Nephron progenitor cell (in vitro differentiated cells): ENCODE measurements around the gene MAPK6.
A peak's percentile ranks its signal among the peaks of the same experiment; 100 is the strongest.
"Not testable (repeated sequence)": the region's sequence is repeated elsewhere in the genome, so short reads cannot be mapped to it uniquely, and the experiment has no call there.

ENCODE experiments used
- DNase-seq: peaks from one replicate; pipeline ENCODE4 v3.0.0; 2021
- H3K27ac Mint-ChIP-seq: 2 replicates; pipeline ENCODE4 v1.8.0; 2021; ENCODE audit warnings: mild to moderate bottlenecking, moderate library complexity, mixed read lengths
- H3K27me3 Mint-ChIP-seq: 2 replicates; pipeline ENCODE4 v1.8.0; 2021; ENCODE audit warnings: mild to moderate bottlenecking, low read depth, mixed read lengths; ENCODE audit not compliant: poor library complexity
- H3K36me3 Mint-ChIP-seq: 2 replicates; pipeline ENCODE4 v1.8.0; 2021; ENCODE audit warnings: low read depth, mixed read lengths
- H3K4me1 Mint-ChIP-seq: 2 replicates; pipeline ENCODE4 v1.8.0; 2021; ENCODE audit warnings: mixed read lengths
- H3K4me3 Mint-ChIP-seq: 2 replicates; pipeline ENCODE4 v1.8.0; 2021; ENCODE audit warnings: mild to moderate bottlenecking, moderate library complexity, mixed read lengths
- H3K9me3 Mint-ChIP-seq: 2 replicates; pipeline ENCODE4 v1.8.0; 2021; ENCODE audit warnings: mild to moderate bottlenecking, moderate library complexity, mixed read lengths
- TF ChIP-seq, protein P1 (sequence below): fragments of 200-600 bp; sonication (generic); IDR thresholded peaks from 2 replicates; pipeline ENCODE4 v1.5.0; 2021; ENCODE audit warnings: antibody characterized with exemption

MAPK6 gene

GRCh38 chr15:52030010-52030409 lies 11.0 kb downstream of the MAPK6 start:
- H3K27ac Mint-ChIP-seq: no peak overlapping the region
- peaks cover 83% of the 10 kb centered on the region for H3K36me3 Mint-ChIP-seq
- H3K9me3 Mint-ChIP-seq: peaks cover 45% of the 10 kb centered on the region

DNA sequence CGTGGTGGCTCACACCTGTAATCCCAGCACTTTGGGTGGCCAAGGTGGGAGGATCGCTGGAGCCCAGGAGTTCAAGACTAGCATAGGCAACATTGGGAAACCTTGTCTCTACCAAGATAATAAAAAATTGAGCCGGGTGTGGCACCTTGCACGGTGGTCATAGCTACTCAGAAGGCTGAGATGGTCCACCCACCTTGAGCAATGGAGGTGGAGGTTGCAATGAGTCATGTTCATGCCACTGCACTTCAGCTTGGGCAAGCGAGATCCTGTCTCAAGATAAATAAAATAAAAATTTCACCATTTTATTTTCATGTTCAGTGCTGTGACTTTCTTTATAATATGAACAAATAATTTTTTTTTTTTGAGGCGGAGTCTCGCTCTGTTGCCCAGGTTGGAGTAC lies 12.5 kb downstream of the MAPK6 start:
- Mint-ChIP-seq H3K36me3 (peaks cover 75% of the 10 kb centered on the region), H3K27me3 (peaks cover 2% of the 10 kb centered on the region), H3K27ac (no peak overlapping the region), H3K9me3 (peaks cover 41% of the 10 kb centered on the region), H3K4me3 (no peak overlapping the region), H3K4me1 (peaks cover 3% of the 10 kb centered on the region)
- DNase-seq: no peak
- TF ChIP-seq, protein P1, sequence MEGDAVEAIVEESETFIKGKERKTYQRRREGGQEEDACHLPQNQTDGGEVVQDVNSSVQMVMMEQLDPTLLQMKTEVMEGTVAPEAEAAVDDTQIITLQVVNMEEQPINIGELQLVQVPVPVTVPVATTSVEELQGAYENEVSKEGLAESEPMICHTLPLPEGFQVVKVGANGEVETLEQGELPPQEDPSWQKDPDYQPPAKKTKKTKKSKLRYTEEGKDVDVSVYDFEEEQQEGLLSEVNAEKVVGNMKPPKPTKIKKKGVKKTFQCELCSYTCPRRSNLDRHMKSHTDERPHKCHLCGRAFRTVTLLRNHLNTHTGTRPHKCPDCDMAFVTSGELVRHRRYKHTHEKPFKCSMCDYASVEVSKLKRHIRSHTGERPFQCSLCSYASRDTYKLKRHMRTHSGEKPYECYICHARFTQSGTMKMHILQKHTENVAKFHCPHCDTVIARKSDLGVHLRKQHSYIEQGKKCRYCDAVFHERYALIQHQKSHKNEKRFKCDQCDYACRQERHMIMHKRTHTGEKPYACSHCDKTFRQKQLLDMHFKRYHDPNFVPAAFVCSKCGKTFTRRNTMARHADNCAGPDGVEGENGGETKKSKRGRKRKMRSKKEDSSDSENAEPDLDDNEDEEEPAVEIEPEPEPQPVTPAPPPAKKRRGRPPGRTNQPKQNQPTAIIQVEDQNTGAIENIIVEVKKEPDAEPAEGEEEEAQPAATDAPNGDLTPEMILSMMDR: no peak

More at GRCh38 chr15:52030010-52030409, 11.0 kb downstream of the MAPK6 start:
- Mint-ChIP-seq H3K4me1 (no peaks in the 10 kb centered on the region), H3K4me3 (no peak overlapping the region), H3K27me3 (peaks cover 2% of the 10 kb centered on the region)
- no peak for DNase-seq
- TF ChIP-seq, protein P1: no peak

- H3K4me1 Mint-ChIP-seq: peaks cover 62% of the 10 kb centered on the region
- H3K27me3 Mint-ChIP-seq: no peaks in the 10 kb centered on the region
- H3K27ac Mint-ChIP-seq: peak overlapping the region; percentile 96
- DNase-seq: no peak
- peaks cover 22% of the 10 kb centered on the region for H3K9me3 Mint-ChIP-seq
- H3K36me3 Mint-ChIP-seq: peaks cover 38% of the 10 kb centered on the region
- H3K4me3 Mint-ChIP-seq: no peak overlapping the region
- TF ChIP-seq, protein P1: no peak
Observed at GRCh38 chr15:52037889-52038505, 19.0 kb downstream of the MAPK6 start.

DNA sequence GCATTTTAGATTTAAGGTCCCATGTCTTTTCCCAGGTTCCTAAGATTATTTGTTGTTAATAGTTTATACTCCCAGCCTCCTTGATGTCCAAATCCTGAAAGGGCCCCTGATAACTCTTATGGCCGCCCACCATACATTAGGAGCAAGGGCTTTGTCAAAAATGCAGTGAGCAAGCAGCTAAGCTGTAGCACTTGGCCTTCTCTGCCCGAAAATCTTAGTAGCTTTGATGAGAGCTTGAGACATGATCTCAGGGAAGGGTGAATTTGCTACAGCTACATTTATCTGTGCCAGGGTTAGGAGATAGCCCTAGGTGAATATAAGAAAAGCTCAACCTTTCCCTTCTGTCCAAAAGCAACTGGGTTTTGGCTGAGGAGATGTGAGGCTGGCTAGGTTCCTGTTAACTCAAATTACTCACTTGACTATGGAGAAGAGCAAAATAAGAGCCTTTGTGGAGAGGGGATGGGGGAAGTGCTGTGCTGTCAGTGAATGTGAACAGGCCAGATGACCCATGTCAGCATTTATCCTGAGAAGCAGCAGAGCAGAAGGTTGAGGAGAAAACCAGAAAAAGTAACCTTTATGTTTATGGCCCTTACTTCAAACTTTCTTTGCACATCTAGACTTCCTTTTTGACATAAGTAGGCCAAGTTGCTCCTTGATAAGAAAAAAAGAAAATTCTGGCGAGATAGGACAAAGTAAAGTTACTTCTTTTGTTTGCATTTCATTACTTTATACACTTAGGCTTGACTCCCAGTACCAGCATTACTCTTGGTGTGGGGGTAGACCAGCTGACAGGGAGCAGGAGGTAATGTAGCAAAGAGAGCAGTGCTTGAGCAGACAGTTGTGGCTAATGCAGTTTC lies 21.1 kb downstream of the MAPK6 start:
- Mint-ChIP-seq H3K9me3 (peaks cover under 1% of the 10 kb centered on the region), H3K27me3 (no peaks in the 10 kb centered on the region), H3K4me3 (peak overlapping the region; percentile 52), H3K36me3 (peaks cover 19% of the 10 kb centered on the region), H3K4me1 (peaks cover 63% of the 10 kb centered on the region), H3K27ac (peak overlapping the region; percentile 79)
- DNase-seq: peak; percentile 18
- TF ChIP-seq, protein P1: no peak

GRCh38 chr15:52042051-52042851 lies 23.2 kb downstream of the MAPK6 start:
- TF ChIP-seq, protein P1: no peak
- Mint-ChIP-seq H3K9me3 (no peaks in the 10 kb centered on the region), H3K36me3 (peaks cover 36% of the 10 kb centered on the region), H3K27ac (peak overlapping the region; percentile 11), H3K27me3 (no peaks in the 10 kb centered on the region), H3K4me3 (no peak overlapping the region), H3K4me1 (peaks cover 58% of the 10 kb centered on the region)
- DNase-seq: no peak

DNA sequence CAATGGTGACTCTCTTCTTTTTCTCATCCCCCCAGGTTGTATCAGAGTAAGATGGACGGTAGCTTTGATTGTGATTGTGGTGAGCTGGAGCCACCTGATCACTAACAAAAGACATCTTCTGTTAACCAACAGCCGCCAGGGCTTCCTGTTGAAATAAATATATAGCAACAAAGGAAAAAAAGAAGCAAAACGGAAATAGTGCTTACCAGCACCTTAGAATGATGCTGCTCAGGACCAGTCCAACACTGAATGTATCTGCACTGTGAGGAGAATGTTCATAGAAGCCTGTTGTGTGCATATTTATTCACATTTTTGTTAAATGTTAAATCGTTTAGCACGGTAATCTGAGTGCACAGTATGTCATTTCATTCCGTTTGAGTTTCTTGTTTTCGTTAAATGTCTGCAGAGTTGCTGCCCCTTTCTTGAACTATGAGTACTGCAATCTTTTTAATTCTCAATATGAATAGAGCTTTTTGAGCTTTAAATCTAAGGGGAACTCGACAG lies 26.8 kb downstream of the MAPK6 start:
- not testable (repeated sequence) for H3K9me3 Mint-ChIP-seq, H3K27me3 Mint-ChIP-seq, DNase-seq, H3K4me3 Mint-ChIP-seq, H3K27ac Mint-ChIP-seq
- H3K36me3 Mint-ChIP-seq: peaks cover 69% of the 10 kb centered on the region
- peaks cover 23% of the 10 kb centered on the region for H3K4me1 Mint-ChIP-seq

DNA sequence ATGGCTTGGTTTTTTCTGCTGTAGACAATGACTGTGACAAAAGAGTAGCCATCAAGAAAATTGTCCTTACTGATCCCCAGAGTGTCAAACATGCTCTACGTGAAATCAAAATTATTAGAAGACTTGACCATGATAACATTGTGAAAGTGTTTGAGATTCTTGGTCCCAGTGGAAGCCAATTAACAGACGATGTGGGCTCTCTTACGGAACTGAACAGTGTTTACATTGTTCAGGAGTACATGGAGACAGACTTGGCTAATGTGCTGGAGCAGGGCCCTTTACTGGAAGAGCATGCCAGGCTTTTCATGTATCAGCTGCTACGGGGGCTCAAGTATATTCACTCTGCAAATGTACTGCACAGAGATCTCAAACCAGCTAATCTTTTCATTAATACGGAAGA lies 27.5 kb downstream of the MAPK6 start:
- H3K27me3 Mint-ChIP-seq, H3K27ac Mint-ChIP-seq, DNase-seq, H3K4me3 Mint-ChIP-seq: not testable (repeated sequence)
- Mint-ChIP-seq H3K9me3 (peaks cover 14% of the 10 kb centered on the region), H3K4me1 (peaks cover 15% of the 10 kb centered on the region), H3K36me3 (peaks cover 75% of the 10 kb centered on the region)
